GM19455 (cell line): ENCODE data around the gene TRAPPC12.
"Not testable (repeated sequence)": the region's sequence is repeated elsewhere in the genome, so short reads cannot be mapped to it uniquely, and the experiment has no call there.

ENCODE experiments used
- ATAC-seq: cut with Tn5 transposase; IDR thresholded peaks from one replicate; pipeline ENCODE4 v1.9.1; 2021; ENCODE audit not compliant: unreplicated experiment

Gene TRAPPC12

DNA sequence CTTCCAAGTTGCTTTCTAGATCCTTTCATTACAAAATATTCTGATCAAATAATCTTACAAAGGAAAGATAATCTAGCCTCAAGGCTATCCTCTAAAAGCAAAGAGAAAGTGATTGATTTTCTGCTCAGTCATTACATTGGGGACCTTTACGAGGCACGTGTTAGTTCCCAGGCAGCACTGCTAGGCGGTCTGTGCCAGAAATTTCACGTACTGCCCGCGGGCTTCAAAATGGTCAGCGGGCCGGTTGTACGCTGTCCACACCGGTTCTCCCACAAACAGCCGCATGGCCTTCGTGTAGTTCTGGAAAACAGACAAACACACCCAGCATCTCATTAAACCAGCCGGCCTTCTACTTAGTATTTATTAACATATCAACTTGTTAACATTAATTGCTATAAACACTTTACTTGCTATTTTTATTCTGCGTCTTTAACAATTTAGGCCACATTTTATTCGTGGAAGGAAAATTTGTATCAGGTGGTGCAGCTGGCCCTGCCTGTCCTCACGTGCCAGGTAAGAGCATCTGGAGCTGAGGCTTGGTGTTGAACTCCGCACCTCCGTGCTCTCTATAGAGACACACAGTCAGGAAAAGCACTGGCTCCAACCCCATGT, 119.4 kb downstream of the TRAPPC12 start:
- no peak for ATAC-seq

DNA sequence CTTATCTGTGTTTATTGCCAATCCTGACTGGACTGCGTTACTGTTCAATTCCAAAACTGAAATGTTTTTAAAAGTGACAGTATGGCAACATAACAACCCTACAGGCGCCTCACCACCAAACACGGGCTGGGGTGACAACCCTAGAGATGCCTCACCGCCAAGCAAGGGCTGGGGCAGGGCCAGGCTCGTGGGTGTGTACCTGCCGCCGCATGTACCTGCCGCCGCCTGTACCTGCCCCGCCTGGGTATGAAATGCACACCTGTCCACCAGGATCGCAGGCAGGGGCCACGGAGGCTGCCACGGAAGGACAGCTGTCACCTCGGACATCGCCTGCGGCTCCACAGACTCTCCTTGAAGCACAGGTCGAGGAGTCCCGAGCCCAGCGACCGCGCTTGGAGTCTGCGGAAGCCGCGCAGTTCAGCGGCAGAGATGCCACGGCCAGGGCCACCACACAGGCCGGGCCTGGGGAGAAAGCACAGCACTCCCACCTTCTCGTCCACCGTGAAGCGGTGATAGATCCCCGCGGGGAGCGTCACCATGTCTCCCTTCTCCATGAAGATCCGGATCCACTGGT, 120.9 kb downstream of the TRAPPC12 start:
- no peak for ATAC-seq

DNA sequence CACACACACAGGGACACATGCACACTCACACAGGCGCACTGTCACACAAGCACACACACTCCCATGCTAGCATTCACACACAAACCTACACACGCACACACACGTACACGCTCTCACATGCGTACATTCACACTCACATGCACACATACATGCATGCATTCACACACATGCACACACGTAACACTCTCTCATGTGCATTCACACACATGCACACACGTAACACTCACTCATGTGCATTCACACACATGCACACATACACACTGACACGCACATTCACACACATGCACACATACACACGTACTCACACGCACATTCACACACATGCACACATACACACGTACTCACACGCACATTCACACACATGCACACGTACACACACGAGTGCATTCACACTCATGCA, 123.6 kb downstream of the TRAPPC12 start:
- ATAC-seq = no peak

DNA sequence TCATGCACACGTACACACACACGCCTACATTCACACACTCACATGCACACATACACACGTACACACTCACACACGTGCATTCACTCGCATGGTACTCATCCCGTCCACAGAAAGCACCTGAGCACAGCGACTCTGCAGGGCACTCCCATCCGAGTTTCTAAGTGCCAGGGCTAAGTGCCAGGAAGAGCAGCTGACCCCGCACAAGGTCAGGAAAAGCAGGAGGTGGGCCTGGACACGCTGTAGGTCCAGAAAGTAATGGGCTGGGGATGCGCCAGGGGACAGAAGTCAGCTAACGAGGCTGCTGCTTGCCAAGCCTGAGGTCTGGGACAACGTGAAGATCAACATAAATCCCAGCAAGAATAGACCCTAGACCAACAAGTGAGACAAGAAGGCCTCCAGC, 124.0 kb downstream of the TRAPPC12 start:
- ATAC-seq = no peak

DNA sequence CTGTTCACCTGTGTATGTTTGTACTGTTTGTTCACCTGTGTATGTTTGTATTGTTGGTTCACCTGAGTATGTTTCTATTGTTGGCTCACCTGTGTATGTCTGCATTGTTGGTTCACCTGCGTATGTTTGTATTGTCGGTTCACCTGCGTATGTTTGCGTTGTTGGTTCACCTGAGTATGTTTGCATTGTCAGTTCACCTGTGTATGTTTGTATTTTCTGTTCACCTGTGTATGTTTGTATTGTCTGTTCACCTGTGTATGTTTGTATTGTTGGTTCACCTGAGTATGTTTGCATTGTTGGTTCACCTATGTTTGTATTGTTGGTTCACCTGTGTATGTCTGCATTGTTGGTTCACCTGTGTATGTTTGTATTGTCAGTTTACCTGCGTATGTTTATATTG, 125.2 kb downstream of the TRAPPC12 start:
- no peak for ATAC-seq

DNA sequence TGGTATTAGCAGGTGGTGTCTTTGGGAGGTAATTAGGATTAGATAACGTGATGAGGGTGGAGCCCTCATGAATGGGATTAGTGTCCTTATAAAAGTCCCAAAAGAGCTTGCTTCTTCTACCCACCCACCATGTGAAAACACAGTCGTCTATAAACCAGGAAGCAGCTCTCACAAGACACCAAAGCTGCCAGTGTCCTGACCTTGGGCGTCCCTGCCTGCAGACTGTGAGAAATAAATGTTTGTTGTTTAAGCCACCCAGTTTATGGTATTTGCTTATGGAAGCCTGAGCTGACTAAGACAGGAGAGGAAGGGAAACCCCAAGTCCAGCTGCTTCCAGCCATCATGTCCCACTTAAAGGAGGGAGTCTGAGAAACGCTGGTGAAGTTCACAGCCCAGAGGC, 126.3 kb downstream of the TRAPPC12 start:
- ATAC-seq = no peak

DNA sequence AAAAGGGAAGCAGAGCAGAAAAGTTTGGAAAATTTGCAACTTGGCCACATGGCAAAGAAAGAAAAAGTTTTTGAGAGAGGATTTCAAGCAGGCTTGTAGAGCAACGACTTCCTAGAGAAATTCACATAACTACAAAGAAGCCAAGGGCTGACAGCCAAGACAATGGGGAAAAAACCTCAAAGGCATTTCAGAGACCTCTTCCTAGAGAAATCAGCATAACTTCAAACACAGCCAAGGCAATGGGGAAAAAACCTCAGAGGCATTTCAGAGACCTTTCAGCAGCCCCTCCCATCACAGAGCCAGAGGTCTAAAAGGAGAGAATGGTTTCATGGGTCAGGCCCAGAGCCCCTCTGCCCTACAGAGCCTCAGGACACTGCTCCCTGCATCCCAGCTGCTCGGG, 132.6 kb downstream of the TRAPPC12 start:
- no peak for ATAC-seq

DNA sequence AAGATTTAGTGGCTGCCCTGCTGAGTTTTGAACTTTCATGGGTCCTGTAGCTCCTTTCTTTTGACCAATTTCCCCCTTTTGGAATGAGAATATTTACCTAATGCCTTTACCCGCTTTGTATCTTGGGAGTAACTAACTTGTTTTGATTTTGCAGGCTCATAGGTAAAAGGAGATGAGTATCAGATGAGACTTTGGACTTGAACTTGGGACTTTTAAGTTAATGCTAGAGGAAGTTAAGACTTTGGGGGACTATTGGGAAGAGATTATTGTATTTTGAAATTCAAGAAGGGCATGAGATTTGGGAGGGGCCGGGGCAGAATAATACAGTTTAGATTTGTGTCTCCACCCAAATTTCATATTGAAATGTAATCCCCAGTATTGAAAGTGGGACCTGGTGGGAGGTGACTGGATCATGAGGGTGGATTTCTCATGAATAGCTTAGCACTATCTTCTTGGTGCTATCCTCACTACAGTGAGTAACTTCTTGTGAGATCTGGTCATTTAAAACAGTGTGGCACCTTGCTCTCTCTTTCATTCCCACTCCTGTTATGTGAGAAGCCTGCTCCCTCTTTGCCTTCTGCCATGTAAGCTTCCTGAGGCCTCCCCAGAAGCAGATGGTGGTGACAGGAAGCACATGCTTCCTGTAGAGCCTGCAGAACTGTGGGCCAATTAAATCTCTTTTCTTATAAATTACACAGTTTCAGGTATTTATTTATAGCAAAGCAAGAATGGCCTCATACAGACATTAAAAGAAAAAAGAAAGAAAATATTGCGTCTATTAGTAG, 133.7 kb downstream of the TRAPPC12 start:
- no peak for ATAC-seq

DNA sequence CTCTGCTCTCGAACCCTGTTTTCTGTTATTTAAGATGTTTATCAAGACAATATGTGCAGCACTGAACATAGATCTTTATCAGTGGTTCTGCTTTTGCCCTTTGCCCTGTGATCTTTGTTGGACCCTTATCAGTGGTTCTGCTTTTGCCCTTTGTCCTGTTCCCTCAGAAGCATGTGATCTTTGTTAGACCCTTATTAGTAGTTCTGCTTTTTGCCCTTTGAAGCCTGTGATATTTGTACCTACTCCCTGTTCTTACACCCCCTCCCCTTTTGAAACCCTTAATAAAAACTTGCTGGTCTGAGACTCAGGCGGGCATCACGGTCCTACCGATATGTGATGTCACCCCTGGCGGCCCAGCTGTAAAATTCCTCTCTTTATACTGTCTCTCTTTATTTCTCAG, 135.9 kb downstream of the TRAPPC12 start:
- ATAC-seq = not testable (repeated sequence)

DNA sequence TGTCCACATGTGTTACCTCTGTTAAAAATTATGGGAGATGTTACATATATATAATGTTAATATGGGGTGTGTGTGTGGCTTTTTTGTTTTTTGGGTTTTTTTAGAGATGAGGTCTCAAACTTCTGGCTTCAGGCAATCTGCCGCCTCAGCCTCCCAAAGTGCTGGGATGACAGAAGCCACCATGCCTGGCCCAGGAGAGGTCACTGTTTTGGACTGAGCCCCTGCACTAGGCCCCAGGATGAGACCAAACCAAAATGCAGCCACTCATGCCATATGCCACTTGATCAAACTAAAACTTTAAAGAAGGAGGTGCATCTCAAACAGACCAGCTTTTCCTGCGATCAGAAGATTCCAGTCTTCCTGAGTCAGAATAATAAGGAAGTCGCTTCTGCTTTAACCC, 137.3 kb downstream of the TRAPPC12 start:
- no peak for ATAC-seq

DNA sequence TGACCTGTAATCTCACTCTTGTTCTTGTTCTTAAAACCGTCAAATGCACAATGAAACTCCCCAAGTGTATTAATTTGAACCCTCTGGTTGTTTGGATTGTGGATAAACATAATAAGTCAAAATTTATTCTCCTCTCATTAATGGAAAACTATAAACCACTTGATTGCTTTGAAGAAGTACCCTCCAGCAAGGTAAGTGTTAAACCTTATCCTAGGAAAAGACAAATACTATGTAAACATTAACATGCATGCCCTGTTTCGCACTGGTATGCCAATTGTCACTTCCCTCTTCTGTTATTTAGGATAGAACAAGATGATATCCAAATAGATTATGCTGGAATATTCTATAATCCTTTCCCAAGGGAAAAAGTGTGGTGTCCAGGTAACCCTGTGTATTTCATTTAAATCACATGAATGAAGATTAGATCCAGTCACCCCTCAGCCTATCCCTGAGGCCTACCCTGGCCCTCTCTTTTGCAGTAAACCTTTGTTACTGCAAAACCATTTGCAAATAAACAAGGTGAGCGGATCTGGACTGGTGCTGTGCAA, 138.5 kb downstream of the TRAPPC12 start:
- ATAC-seq = no peak

DNA sequence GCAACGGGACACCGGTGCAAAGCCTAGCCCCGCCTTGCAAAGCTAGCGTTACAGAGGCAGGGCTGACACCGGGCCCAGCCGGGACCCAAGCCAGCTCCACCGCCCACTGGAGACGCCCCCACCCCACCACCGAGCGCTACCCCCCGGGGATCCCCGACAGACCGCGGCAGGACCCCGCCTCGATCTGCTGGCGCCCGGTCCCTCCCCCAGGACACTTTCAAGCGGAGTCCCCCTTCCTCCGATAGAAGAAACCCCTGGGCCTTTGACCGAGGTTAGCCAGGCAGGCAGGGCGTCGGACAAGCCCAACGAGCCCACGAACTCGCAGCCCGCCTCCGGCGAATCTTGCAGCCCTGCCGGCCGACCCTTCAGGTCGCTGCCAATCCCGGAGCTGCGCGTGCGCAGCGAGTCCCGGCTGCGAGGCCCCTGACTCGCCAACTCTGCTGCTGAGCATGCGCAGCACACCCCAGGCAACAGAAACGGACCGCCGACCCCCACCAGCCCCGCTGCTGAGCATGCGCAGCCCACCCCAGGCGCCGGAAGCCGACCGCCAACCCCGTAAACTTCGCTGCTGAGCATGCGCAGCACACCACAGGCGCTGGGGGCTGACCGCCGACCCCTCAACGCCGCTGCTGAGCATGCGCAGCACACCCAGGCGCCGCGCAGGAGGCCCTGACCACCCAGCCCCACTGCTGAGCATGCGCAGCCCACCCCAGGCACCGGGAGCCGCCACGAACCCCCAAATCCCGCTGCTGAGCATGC, 139.2 kb downstream of the TRAPPC12 start:
- ATAC-seq = peak; percentile 74

DNA sequence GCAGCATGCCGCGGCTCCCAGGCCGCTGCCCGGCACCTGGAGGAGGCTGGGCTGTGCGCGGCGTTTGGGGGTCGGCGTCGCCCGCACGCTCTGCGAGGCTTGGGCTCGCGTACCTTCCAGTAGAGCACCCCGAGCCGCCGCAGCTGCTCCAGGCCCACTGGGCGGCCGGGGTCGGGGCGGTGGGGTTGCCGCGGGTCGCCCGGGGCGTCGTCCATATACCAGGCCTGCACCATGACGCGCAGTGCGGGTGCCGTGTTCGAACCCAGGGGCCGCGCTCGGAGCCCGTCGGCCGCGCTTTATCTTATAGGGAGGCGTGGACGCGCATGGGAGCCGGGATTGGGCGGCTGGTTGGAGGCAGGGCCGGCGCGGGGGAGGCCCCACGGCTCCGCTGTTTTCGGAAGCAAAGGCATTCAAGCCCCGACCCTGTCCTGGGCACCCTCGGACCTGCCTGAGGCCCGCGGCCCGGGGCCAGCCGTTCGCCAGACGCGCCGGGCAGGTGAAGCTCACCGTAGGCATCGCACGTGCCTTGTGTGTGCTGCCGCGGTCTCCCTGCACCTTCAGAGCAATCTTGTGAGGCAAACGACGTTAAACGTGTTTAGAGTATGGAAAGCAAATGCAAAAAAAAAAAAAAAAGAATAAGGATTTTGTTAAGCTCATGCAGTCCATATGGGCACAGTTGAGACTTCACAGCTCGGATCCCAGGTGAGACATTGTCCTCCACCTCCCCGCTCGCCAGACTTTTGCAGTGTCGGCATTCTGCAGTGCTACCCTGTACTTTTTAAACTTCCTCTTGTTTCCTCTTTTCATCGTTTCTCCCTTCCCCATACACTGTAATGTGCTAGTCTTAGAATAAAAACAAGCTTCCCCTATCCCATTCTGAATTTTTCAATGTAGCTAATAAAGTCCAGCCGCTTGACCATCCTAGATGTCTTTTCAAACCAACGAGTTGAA, 140.0 kb downstream of the TRAPPC12 start, which contains the start of gene ADI1:
TSS of gene ADI1 (minus strand) at position 277 of the 951 bp plus-strand sequence. CDS start at position 233, 44 bp downstream.
- ATAC-seq = peak; percentile 69

DNA sequence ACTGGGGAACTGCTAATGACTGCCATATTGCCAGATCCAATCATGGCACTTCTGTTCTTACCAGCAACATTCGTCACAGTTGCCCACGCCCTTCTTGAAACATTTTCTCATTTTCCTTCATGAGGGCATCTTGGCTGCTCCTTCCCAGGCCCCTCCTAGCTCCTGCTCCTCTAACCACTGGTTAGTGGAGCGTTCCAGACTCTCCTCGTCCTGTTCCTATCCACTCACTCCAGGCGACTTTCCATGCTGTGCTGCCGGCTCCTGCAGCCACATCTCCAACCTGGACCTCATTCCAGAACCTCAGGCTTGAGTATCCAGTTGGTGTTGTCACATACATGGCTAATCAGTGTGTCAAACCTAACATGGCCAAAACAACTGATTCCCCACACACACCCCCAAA, 141.1 kb downstream of the TRAPPC12 start:
- no peak for ATAC-seq

DNA sequence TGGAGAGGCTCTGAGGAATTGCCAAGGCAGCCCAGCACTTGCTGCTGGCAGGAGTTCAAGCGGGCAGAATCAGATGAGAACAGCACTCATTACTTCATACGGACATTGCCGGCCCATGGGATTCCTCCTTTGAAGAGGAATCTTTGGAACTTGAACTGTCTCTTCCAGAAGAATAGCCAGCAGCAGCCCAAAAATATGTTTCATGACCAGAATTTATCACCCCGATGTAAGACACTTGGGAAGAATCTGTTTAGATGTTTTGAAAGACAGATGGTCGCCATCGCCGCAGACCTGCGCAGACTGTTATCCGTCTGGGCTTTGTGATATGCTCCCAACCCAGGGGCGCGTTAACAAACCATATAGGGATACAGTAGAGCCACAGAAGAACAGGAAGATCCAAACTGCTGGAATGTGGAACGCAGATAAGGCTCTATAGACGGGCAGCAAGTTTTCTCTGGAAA, 143.5 kb downstream of the TRAPPC12 start:
- ATAC-seq = no peak

DNA sequence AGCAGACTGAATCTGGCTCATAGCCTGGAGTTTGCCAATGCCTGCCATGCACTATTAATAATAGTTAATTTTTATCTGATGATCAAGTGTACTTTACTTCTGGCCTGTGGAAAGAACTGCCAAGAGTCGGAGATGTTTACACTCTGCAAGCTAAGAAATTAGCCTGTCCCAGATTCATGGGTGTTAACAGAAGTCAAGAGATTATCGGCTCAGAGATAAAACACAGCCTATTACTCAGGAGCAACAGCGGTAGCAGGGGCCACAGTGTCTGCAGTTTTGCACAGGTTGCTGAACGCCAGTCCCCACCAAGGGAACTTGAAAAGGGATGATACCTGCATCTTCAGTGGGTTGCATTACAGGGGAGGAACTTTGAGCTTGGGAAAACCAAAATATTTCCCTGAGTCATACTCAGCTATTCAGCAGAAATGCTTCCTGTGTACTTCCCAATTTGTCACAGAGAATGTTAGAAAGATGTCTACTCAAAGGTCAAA, 144.1 kb downstream of the TRAPPC12 start:
- ATAC-seq = no peak

DNA sequence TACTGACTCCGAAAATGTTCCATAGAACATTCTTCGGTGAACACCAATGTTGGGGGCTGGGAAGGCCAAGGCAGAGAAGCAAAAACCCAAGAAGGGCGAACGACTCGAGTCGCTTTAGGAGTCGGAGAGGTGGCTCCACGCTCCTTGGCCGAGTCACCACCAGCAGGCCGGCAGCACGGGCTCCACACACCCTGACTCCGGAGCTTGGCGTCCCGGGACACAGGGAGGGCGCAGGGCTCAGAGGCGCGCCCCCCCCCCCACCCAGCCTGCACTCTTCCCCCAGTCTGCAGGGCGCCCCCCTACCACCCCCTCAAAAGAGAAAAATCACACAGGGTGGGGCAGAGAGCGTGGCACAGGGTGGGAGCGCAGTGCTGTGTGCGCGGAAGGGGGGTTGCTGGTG, 147.4 kb downstream of the TRAPPC12 start:
- no peak for ATAC-seq

DNA sequence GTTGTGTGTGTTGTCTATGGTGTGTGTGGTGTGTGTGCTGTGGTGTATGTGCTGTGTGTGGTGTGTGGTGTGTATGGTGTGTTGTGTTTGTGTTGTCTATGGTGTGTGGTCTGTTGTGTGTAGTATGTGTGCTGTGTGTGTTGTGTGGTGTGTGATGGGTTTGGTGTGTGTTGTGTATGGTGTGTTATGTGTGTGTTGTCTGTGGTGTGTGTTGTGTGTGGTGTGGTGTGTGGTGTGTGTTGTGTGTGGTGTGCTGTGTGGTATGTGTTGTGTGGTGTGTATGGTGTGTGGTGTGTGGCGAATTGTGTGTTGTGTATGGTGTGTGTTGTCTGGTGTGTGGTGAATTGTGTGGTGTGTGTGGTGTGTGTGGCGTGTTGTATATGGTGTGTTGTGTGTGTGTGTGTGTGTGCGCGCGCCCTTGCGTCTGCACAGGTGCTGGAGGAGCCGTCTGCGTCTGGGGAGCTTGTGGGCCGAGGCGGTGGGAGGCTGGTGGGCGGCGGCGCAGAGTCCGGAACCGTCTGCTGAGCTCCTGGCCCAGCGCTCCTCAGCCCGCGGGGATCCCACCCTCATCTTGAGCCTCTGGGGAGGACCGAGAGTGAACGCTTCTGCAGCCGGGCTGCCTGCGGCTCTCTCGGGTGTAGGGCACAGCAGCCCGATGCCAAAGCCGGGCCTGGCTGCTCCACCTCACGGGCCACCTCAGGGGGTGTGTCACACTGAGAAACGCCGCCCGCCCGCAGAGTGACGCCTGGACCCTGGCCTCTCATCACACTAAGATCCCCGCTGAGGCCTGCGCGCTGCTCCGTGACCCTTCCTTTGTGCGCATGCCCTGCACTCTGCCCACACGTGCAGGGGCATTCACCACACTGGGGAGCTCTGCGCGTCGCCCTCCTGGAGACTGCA, 148.6 kb downstream of the TRAPPC12 start:
- no peak for ATAC-seq
